Hematopoietic multipotent progenitor cell (in vitro differentiated cells): Measurements from ENCODE around the gene ASB9. TPM values are rescaled to one million over a fixed set of nuclear protein-coding genes. Genes with fewer than 3 reads are reported as not detected.
"Not testable (repeated sequence)": the region's sequence is repeated elsewhere in the genome, so short reads cannot be mapped to it uniquely, and the experiment has no call there.

ENCODE experiments used
- DNase-seq, 3 donors: peaks; one replicate each; pipeline ENCODE4 v3.0.0-alpha.2; 2011 to 2015; ENCODE audit warnings: low read depth in 2 of 3, low spot score in 2 of 3
- total RNA-seq: library from RNA; depleted of rRNA; stranded (reverse); fragments of >200 nt; gene quantifications from one replicate; pipeline ENCODE4 v1.2.3, GENCODE V29; 2012

Gene ASB9
- 27.2 TPM for total RNA-seq

- peak in 2 of 3 donors; percentile 52 to 77 for DNase-seq
These were observed at the start of gene ASB9 for GRCh38 chrX:15269618-15270521. TSS of gene ASB9 (minus strand) at chrX:15270083. CDS start at chrX:15269874, 209 bp downstream.

GRCh38 chrX:15319075-15319474 lies 49.2 kb upstream of the ASB9 start:
- no peak for DNase-seq

- no peak for DNase-seq
These were observed 45.6 kb upstream of the ASB9 start, which contains the start of gene ASB11 for GRCh38 chrX:15315509-15315908. TSS of gene ASB11 (minus strand) at chrX:15315640. CDS start at chrX:15315605, 35 bp downstream.

GRCh38 chrX:15314472-15314871 lies 44.6 kb upstream of the ASB9 start:
- no peak for DNase-seq

GRCh38 chrX:15311119-15311518 lies 41.2 kb upstream of the ASB9 start:
- no peak for DNase-seq

GRCh38 chrX:15310117-15310516 lies 40.2 kb upstream of the ASB9 start:
- peak in 1 of 3 donors; percentile 9 for DNase-seq

- not testable (repeated sequence) for DNase-seq
These were observed 36.0 kb upstream of the ASB9 start for GRCh38 chrX:15305899-15306298.

- peak in 2 of 3 donors; percentile 28 to 61 for DNase-seq
These were observed 32.0 kb upstream of the ASB9 start for GRCh38 chrX:15301924-15302323.

- peak in 1 of 3 donors; percentile 39 for DNase-seq
These were observed 30.3 kb upstream of the ASB9 start for GRCh38 chrX:15299941-15300851.

- no peak for DNase-seq
These were observed 28.9 kb upstream of the ASB9 start for GRCh38 chrX:15298780-15299179.

- DNase-seq, result peak in 1 of 3 donors; percentile 9
These were observed 28.3 kb upstream of the ASB9 start for GRCh38 chrX:15298201-15298600.

GRCh38 chrX:15293451-15293850 lies 23.6 kb upstream of the ASB9 start:
- no peak for DNase-seq

- no peak for DNase-seq
These were observed 23.0 kb upstream of the ASB9 start for GRCh38 chrX:15292861-15293260.

GRCh38 chrX:15277604-15278003 lies 7.7 kb upstream of the ASB9 start:
- DNase-seq, result no peak

GRCh38 chrX:15274946-15275345 lies 5.1 kb upstream of the ASB9 start:
- DNase-seq, result no peak

GRCh38 chrX:15273275-15273674 lies 3.4 kb upstream of the ASB9 start:
- not testable (repeated sequence) for DNase-seq

GRCh38 chrX:15271757-15272156 lies 1.9 kb upstream of the ASB9 start:
- no peak for DNase-seq

GRCh38 chrX:15269120-15269519 lies 763 bp downstream of the ASB9 start:
- no peak for DNase-seq

GRCh38 chrX:15254852-15255251 lies 15.0 kb downstream of the ASB9 start:
- no peak for DNase-seq

- no peak for DNase-seq
These were observed 24.0 kb downstream of the ASB9 start for GRCh38 chrX:15245896-15246295.

- DNase-seq, result no peak
These were observed 25.5 kb downstream of the ASB9 start for GRCh38 chrX:15244421-15244820.
